Effector memory CD8-positive, alpha-beta T cell (primary cell): ENCODE results near the gene RFWD3.
"Not testable (repeated sequence)": the region's sequence is repeated elsewhere in the genome, so short reads cannot be mapped to it uniquely, and the experiment has no call there.

Source experiments
- ATAC-seq: fragments of 150-1000 bp; cut with Tn5 transposase; replicated peaks from 2 replicates; pipeline ENCODE4 v1.10.0; 2021; ENCODE audit warnings: mild to moderate bottlenecking, moderate library complexity
- DNase-seq, 3 experiments: peaks; one replicate each; pipeline ENCODE4 v3.0.0; 2021
- H3K27ac Mint-ChIP-seq, 2 donors: one replicate each; pipeline ENCODE4 v1.8.0; 2022; ENCODE audit warnings: mild to moderate bottlenecking in 2 of 2, mixed read lengths in 2 of 2, moderate library complexity in 2 of 2
- H3K27me3 Mint-ChIP-seq, 2 donors: one replicate each; pipeline ENCODE4 v1.8.0; 2022; ENCODE audit warnings: mixed read lengths in 2 of 2
- H3K36me3 Mint-ChIP-seq: one replicate; pipeline ENCODE4 v1.8.0; 2022; ENCODE audit warnings: mild to moderate bottlenecking, moderate library complexity, mixed read lengths; ENCODE audit not compliant: insufficient read depth
- H3K4me1 Mint-ChIP-seq, 2 donors: one replicate each; pipeline ENCODE4 v1.8.0; 2022; ENCODE audit warnings: low read depth in 2 of 2, mixed read lengths in 2 of 2
- H3K4me3 Mint-ChIP-seq, 2 donors: one replicate each; pipeline ENCODE4 v1.8.0; 2022; ENCODE audit warnings: mild to moderate bottlenecking in 2 of 2, mixed read lengths in 2 of 2, moderate library complexity in 2 of 2
- H3K9me3 Mint-ChIP-seq, 2 donors: one replicate each; pipeline ENCODE4 v1.8.0; 2022; ENCODE audit warnings: mixed read lengths in 2 of 2

Gene RFWD3

DNA sequence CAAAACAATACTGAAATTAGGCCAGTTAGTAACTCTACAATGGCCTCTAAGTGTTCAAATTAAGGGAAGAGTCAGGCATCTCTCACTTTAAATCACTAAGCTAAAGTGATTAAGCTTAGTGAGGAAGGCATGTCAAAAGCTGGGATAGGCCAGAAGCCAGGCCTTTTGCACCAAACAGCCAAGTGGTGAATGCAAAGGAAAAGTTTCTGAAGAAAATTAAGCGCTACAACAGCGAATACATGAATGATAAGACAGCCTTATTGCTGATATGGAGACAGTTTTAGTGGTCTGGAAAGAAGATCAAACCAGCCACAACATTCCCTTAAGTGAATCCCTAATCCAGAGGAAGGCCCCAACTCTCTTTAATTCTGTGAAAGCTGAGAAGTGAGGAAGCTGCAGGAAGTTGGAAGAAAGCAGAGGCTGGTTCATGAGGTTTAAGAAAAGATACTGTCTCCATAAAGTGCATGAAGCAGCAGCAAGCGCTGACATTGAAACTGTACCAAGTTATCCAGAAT, 12.1 kb downstream of the RFWD3 start:
- ATAC-seq (no peak), DNase-seq (no peak)
- H3K36me3 Mint-ChIP-seq: peaks cover 64% of the 10 kb centered on the region
- peaks cover 36 to 64% of the 10 kb centered on the region in 2 donors for H3K4me1 Mint-ChIP-seq
- no peaks in the 10 kb centered on the region for H3K9me3 Mint-ChIP-seq
- peak overlapping the region; percentile 45 to 57 for H3K27ac Mint-ChIP-seq
- H3K27me3 Mint-ChIP-seq: no peaks in the 10 kb centered on the region
- no peak overlapping the region for H3K4me3 Mint-ChIP-seq

- not testable (repeated sequence) for H3K4me3 Mint-ChIP-seq, H3K9me3 Mint-ChIP-seq, H3K27me3 Mint-ChIP-seq, DNase-seq, ATAC-seq
- H3K27ac Mint-ChIP-seq: peak overlapping the region; percentile 73 to 87
- peaks cover 58% of the 10 kb centered on the region for H3K36me3 Mint-ChIP-seq
- peaks cover 22 to 48% of the 10 kb centered on the region in 2 donors for H3K4me1 Mint-ChIP-seq
These were observed 13.8 kb downstream of the RFWD3 start for GRCh38 chr16:74652883-74653282.

DNA sequence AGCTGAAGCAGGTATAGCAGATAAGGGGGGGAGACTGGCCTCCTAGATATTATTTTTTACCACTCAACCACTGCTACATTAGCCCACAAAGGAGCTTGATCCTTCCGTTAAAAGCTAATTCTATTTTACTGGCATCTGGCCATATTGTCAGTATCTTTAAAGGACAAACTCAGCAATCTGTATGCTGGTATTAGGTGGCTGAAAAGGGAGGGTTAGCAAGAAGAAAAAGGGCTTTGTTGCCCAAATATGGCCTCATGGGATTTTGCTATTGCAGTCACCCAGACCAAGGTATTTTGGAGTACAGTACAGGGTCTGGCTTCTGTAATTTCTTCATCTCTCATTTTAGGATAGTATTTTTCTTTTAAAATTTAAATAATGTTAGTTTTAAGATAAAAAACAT, 14.4 kb downstream of the RFWD3 start:
- Mint-ChIP-seq H3K9me3 (no peaks in the 10 kb centered on the region), H3K27me3 (no peaks in the 10 kb centered on the region), H3K27ac (peak overlapping the region; percentile 55 to 87), H3K4me3 (no peak overlapping the region), H3K36me3 (peaks cover 59% of the 10 kb centered on the region), H3K4me1 (peaks cover 22 to 44% of the 10 kb centered on the region in 2 donors)
- DNase-seq: no peak
- ATAC-seq: no peak

GRCh38 chr16:74651841-74652240, 14.8 kb downstream of the RFWD3 start:
- ATAC-seq (no peak), DNase-seq (no peak)
- Mint-ChIP-seq H3K4me3 (no peak overlapping the region), H3K27ac (peak overlapping the region; percentile 55 to 87), H3K27me3 (no peaks in the 10 kb centered on the region), H3K9me3 (no peaks in the 10 kb centered on the region), H3K4me1 (peaks cover 19 to 40% of the 10 kb centered on the region in 2 donors), H3K36me3 (peaks cover 59% of the 10 kb centered on the region)

GRCh38 chr16:74650966-74651567, 15.6 kb downstream of the RFWD3 start:
- ATAC-seq (no peak), DNase-seq (no peak)
- peaks cover 18 to 36% of the 10 kb centered on the region in 2 donors for H3K4me1 Mint-ChIP-seq
- peaks cover 59% of the 10 kb centered on the region for H3K36me3 Mint-ChIP-seq
- no peaks in the 10 kb centered on the region for H3K9me3 Mint-ChIP-seq
- no peaks in the 10 kb centered on the region for H3K27me3 Mint-ChIP-seq
- H3K27ac Mint-ChIP-seq: peak overlapping the region; percentile 55 to 87
- no peak overlapping the region for H3K4me3 Mint-ChIP-seq

GRCh38 chr16:74649839-74650504, 16.7 kb downstream of the RFWD3 start:
- Mint-ChIP-seq H3K36me3 (peaks cover 59% of the 10 kb centered on the region), H3K9me3 (no peaks in the 10 kb centered on the region), H3K4me1 (peaks cover 13 to 29% of the 10 kb centered on the region in 2 donors), H3K27me3 (no peaks in the 10 kb centered on the region), H3K4me3 (no peak overlapping the region), H3K27ac (peak overlapping the region in 1 of 2 donors; percentile 71)
- DNase-seq (no peak), ATAC-seq (no peak)

GRCh38 chr16:74641969-74642368, 24.7 kb downstream of the RFWD3 start:
- Mint-ChIP-seq H3K4me3 (no peak overlapping the region), H3K9me3 (no peaks in the 10 kb centered on the region), H3K27me3 (no peaks in the 10 kb centered on the region), H3K27ac (no peak overlapping the region), H3K4me1 (no peaks in the 10 kb centered on the region), H3K36me3 (peaks cover 84% of the 10 kb centered on the region)
- ATAC-seq: no peak
- no peak for DNase-seq

DNA sequence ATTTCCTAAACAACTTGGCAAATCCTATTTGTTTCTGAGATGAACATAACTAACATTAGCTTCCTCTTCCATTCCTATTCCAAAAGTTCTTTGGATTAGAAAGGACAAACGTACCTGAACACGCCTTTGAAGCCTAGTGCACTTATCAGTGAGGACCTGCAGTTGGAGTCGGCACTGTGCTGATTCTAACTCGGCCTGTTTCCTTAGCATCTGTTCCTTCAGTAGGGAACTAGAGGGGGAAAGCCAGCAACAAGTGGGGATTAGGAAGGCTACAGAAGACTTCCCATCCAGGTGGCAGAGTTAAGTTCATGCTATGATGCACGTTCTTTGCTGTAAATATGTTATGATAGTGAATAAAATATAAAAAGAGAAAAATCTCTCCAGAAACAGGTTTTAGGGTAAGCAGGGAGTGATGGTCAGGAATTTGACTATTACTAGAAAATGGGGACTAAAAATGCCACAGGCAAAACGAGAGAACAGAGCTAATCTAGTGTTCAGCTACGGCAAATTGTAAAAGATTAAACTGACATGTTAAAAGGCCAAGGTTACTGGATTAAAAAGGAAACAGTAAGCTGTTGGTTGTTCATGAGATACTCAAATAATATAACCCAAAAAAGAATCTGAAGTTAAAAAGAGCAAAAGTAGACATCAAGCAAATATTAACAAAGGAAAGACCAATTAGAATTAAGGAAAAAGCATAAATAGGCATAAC, 28.8 kb downstream of the RFWD3 start:
- peak overlapping the region; percentile 66 to 78 for H3K27ac Mint-ChIP-seq
- DNase-seq: no peak
- H3K36me3 Mint-ChIP-seq: peaks cover 79% of the 10 kb centered on the region
- H3K4me3 Mint-ChIP-seq: no peak overlapping the region
- H3K27me3 Mint-ChIP-seq: no peaks in the 10 kb centered on the region
- H3K4me1 Mint-ChIP-seq: no peaks in the 10 kb centered on the region
- H3K9me3 Mint-ChIP-seq: no peaks in the 10 kb centered on the region
- ATAC-seq: no peak

DNA sequence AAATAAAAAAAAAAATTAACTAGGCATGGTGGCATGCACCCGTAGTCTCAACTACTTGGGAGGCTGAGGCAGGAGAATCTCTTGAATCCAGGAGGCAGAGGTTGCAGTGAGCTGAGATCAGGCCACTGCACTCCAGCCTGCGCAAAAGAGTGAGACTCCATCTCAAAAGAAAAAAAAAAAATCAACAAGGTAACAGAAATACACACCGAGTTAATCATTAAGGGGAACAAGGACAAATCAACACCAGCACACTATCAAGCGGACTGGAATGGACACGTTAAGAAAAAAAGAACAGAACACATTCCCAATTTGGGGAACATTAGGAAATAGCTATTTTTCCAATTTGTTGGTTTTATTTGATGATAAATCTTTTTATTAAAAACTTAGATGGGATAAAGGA, 31.4 kb downstream of the RFWD3 start:
- Mint-ChIP-seq H3K4me1 (no peaks in the 10 kb centered on the region), H3K9me3 (no peaks in the 10 kb centered on the region), H3K27me3 (no peaks in the 10 kb centered on the region), H3K4me3 (no peak overlapping the region), H3K27ac (no peak overlapping the region), H3K36me3 (peaks cover 79% of the 10 kb centered on the region)
- ATAC-seq (no peak), DNase-seq (no peak)

DNA sequence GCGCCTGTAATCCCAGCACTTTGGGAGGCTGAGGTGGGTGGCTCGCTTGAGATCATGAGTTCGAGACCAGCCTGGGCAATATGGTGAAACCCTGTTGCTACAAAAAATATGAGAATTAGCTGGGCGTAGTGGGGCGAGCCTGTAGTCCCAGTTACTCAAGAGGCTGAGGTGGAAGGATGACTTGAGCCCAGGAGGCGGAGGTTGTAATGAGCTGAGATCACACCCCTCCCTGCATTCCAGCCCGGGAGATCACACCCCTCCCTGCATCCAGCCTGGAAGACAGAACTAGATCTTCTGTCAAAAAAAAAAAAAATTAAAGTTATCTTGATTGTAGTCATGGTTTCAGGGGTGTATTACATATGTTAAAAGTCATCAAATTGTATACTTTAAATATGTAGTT, 33.0 kb downstream of the RFWD3 start:
- peaks cover 83% of the 10 kb centered on the region for H3K36me3 Mint-ChIP-seq
- H3K9me3 Mint-ChIP-seq: no peaks in the 10 kb centered on the region
- H3K4me3 Mint-ChIP-seq: no peak overlapping the region
- H3K27me3 Mint-ChIP-seq: no peaks in the 10 kb centered on the region
- ATAC-seq (no peak), DNase-seq (no peak)
- no peak overlapping the region for H3K27ac Mint-ChIP-seq
- no peaks in the 10 kb centered on the region for H3K4me1 Mint-ChIP-seq

GRCh38 chr16:74627506-74628220, 39.0 kb downstream of the RFWD3 start:
- H3K27ac Mint-ChIP-seq: peak overlapping the region; percentile 65 to 79
- DNase-seq (no peak), ATAC-seq (no peak)
- H3K27me3 Mint-ChIP-seq: no peaks in the 10 kb centered on the region
- H3K36me3 Mint-ChIP-seq: peaks cover 86% of the 10 kb centered on the region
- no peak overlapping the region for H3K4me3 Mint-ChIP-seq
- peaks cover 6 to 10% of the 10 kb centered on the region in 2 donors for H3K4me1 Mint-ChIP-seq
- H3K9me3 Mint-ChIP-seq: no peaks in the 10 kb centered on the region

- no peak for DNase-seq
- Mint-ChIP-seq H3K36me3 (peaks cover 86% of the 10 kb centered on the region), H3K27ac (peak overlapping the region; percentile 65 to 79), H3K9me3 (no peaks in the 10 kb centered on the region), H3K27me3 (no peaks in the 10 kb centered on the region), H3K4me3 (no peak overlapping the region), H3K4me1 (peaks cover 6 to 10% of the 10 kb centered on the region in 2 donors)
- no peak for ATAC-seq
These were observed 39.8 kb downstream of the RFWD3 start for GRCh38 chr16:74626741-74627416.
